ENCODE measurements around the gene CEP63.

DNA sequence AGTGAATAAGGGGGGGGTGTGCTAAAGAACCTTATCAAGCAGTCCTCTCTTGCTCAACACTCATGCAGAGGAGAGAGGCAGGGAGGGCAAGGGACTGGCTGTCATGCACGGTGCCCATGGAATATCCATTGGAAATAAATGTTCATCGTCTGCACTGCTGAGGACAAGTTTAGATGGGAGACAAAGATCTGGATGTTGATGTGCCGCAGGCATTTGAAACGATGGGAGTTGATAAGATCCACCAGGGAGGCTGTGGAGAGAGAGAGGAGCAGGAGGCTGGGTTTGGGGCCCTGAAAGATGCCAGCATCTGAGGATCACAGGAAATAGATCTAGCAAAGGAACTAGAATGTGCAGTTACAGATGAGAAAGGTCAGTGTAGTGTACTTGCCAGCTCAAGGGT, 76.2 kb downstream of the CEP63 start:
- TF ChIP-seq TAF1 (IDR thresholded peaks at IDR 0.05; ENCODE audit: borderline replicate concordance, low read depth, low read length) (no peak), POLR2AphosphoS5 (IDR thresholded peaks at IDR 0.05; ENCODE audit: low read depth, low read length) (no peak)

Data from GM12892 (cell line).